Endodermal cell (in vitro differentiated cells): ENCODE results near the gene KIRREL3. TPM values are rescaled to one million over a fixed set of nuclear protein-coding genes. Genes with fewer than 3 reads are reported as not detected.

Experiments
- DNase-seq: peaks from one replicate; pipeline ENCODE4 v3.0.0-alpha.2; 2017
- H3K27ac ChIP-seq: 2 replicates; pipeline ENCODE4 v1.5.1; 2013; ENCODE audit warnings: mild to moderate bottlenecking, low read depth, low read length, moderate library complexity
- H3K27me3 ChIP-seq: 2 replicates; pipeline ENCODE4 v1.6.1; 2013; ENCODE audit warnings: mild to moderate bottlenecking, low read length, moderate library complexity; ENCODE audit not compliant: insufficient read depth, control insufficient read depth, poor library complexity, severe bottlenecking
- H3K36me3 ChIP-seq: 2 replicates; pipeline ENCODE4 v1.7.0; 2013; ENCODE audit warnings: mild to moderate bottlenecking, low read length, moderate library complexity; ENCODE audit not compliant: control insufficient read depth, insufficient read depth
- H3K4me1 ChIP-seq: one replicate; pipeline ENCODE4 v1.7.0; 2013; ENCODE audit warnings: low read length; ENCODE audit not compliant: control insufficient read depth, insufficient read depth
- H3K4me3 ChIP-seq: 2 replicates; pipeline ENCODE4 v1.5.1; 2013; ENCODE audit warnings: mild to moderate bottlenecking, low read length, moderate library complexity
- H3K9ac ChIP-seq: 2 replicates; pipeline ENCODE4 v1.6.1; 2013; ENCODE audit warnings: mild to moderate bottlenecking, low read length, moderate library complexity; ENCODE audit not compliant: poor library complexity, severe bottlenecking; ENCODE audit errors: extremely low read depth
- H3K9me3 ChIP-seq: 2 replicates; pipeline ENCODE4 v1.6.1; 2013; ENCODE audit warnings: mild to moderate bottlenecking, low read length, moderate library complexity; ENCODE audit not compliant: control insufficient read depth
- H3K27ac Mint-ChIP-seq: 2 replicates; pipeline ENCODE4 v1.8.0; 2020; ENCODE audit warnings: mixed read lengths
- H3K27me3 Mint-ChIP-seq: 2 replicates; pipeline ENCODE4 v1.8.0; 2021; ENCODE audit warnings: mild to moderate bottlenecking, mixed read lengths; ENCODE audit not compliant: insufficient read depth
- H3K36me3 Mint-ChIP-seq: 2 replicates; pipeline ENCODE4 v1.8.0; 2020; ENCODE audit warnings: low read depth, mixed read lengths
- H3K4me1 Mint-ChIP-seq: 2 replicates; pipeline ENCODE4 v1.8.0; 2020; ENCODE audit warnings: mixed read lengths
- H3K4me3 Mint-ChIP-seq: 2 replicates; pipeline ENCODE4 v1.8.0; 2020; ENCODE audit warnings: mild to moderate bottlenecking, moderate library complexity, mixed read lengths
- H3K9me3 Mint-ChIP-seq: 2 replicates; pipeline ENCODE4 v1.8.0; 2020; ENCODE audit warnings: mild to moderate bottlenecking, mixed read lengths
- WGBS, 2 experiments: methylation state at CpG; one replicate each; pipeline versions ENCODE4 v1.1.5 to v1.1.7; 2013; ENCODE audit warnings: missing lambda C conversion rate in 2 of 2, mixed read lengths in 1 of 2; ENCODE audit not compliant: insufficient coverage in 1 of 2, insufficient read length in 1 of 2; 5-methylcytosine and 5-hydroxymethylcytosine counted together
- total RNA-seq, 2 donors: library from RNA; stranded (reverse); fragmentation: NEBNext Ultra II Directional in 1 of 2; extraction: Animal tissue kit (Norgen Biotek cat#: 25700) in 1 of 2; gene quantifications; 2 replicates in 1 of 2; 3 replicates in 1 of 2; pipeline ENCODE4 v1.2.1, GENCODE V29; 2021
- TF ChIP-seq, protein P1 (sequence below): fragments of 200-600 bp; sonication (generic); conservative IDR thresholded peaks from 2 replicates; pipeline ENCODE4 v1.5.0; 2021; ENCODE audit warnings: antibody characterized with exemption, mild to moderate bottlenecking

The KIRREL3 gene
- total RNA-seq, 2 donors from 2014 or later: 1.1 to 1.4 TPM

DNA sequence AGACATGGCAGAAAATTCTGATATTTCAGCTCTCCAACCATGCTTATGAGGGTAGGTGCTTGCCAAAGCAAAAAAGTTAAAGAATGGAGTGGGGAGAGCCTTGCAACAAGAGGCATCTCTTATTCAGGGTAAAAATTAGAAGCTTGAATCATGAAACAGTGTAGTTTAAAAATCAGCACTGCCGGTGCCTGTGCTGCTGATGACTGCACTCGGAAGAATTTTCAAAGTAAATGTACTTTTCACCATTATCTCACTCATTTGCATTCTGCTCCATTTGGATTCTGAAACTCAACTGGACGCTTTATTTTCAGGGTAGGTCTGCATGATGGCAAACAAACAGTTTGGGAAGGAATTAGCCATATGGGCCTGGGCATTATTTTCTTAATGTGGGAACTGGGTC lies 126.3 kb downstream of the KIRREL3 start:
- peaks cover 13% of the 10 kb centered on the region for H3K9me3 ChIP-seq
- Mint-ChIP-seq H3K9me3 (peaks cover 16% of the 10 kb centered on the region), H3K36me3 (no peaks in the 10 kb centered on the region), H3K27me3 (no peaks in the 10 kb centered on the region), H3K4me1 (no peaks in the 10 kb centered on the region), H3K4me3 (no peak overlapping the region), H3K27ac (no peak overlapping the region)
- H3K27ac ChIP-seq: no peak overlapping the region
- no peaks in the 10 kb centered on the region for H3K4me1 ChIP-seq
- no peak for DNase-seq
- H3K27me3 ChIP-seq: no peaks in the 10 kb centered on the region
- TF ChIP-seq, protein P1, sequence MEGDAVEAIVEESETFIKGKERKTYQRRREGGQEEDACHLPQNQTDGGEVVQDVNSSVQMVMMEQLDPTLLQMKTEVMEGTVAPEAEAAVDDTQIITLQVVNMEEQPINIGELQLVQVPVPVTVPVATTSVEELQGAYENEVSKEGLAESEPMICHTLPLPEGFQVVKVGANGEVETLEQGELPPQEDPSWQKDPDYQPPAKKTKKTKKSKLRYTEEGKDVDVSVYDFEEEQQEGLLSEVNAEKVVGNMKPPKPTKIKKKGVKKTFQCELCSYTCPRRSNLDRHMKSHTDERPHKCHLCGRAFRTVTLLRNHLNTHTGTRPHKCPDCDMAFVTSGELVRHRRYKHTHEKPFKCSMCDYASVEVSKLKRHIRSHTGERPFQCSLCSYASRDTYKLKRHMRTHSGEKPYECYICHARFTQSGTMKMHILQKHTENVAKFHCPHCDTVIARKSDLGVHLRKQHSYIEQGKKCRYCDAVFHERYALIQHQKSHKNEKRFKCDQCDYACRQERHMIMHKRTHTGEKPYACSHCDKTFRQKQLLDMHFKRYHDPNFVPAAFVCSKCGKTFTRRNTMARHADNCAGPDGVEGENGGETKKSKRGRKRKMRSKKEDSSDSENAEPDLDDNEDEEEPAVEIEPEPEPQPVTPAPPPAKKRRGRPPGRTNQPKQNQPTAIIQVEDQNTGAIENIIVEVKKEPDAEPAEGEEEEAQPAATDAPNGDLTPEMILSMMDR: no peak
- no peaks in the 10 kb centered on the region for H3K36me3 ChIP-seq
- WGBS, 2 experiments: 91 to 94% methylated on average over 2 to 3 of the region's 3 CpGs
- H3K9ac ChIP-seq: no peak overlapping the region
- H3K4me3 ChIP-seq: no peak overlapping the region

DNA sequence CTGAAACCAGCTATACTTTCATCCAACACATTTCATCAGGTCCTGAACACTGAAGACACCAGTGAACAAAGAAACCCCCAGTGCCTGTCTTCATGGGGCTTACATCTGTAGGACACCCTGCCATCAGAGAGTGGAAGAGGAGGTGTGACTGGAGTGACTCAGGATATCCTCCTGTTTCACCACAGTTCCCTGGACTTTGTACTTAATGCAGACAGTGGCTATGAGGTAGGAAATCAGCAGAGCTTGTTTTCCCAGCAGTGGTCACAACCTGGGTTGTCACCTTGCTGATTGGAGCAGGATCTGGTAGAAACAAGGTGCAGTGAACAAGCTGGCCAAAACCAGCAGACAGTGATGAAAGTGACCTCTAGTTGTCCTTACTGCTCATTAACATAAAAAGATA lies 128.8 kb downstream of the KIRREL3 start:
- Histone ChIP-seq H3K9me3 (peaks cover 13% of the 10 kb centered on the region), H3K36me3 (no peaks in the 10 kb centered on the region), H3K9ac (no peak overlapping the region), H3K27ac (no peak overlapping the region), H3K27me3 (peaks cover 11% of the 10 kb centered on the region), H3K4me3 (no peak overlapping the region), H3K4me1 (no peaks in the 10 kb centered on the region)
- Mint-ChIP-seq H3K9me3 (peaks cover 16% of the 10 kb centered on the region), H3K4me3 (no peak overlapping the region), H3K4me1 (peaks cover 5% of the 10 kb centered on the region), H3K27me3 (peaks cover 7% of the 10 kb centered on the region), H3K27ac (no peak overlapping the region), H3K36me3 (no peaks in the 10 kb centered on the region)
- TF ChIP-seq, protein P1: no peak
- no peak for DNase-seq

DNA sequence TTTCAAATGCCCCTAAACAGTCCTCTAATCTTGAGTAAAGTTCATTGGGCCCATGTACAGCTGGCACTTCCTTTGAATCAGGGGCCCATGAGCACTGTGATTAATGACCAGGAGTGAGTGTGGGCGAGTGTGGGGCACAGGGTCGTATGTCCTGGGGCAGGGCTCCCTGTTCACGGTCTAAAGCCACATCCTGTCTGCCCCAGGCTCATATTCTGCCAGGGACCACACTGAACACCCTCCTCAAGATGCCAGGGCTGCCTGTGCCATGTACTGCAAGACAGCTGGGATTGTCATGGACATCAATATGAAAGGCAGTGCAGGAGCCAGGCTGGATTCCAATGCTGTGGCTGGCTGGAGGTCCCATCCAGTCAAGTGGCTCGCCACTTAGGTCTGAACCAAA lies 130.5 kb downstream of the KIRREL3 start:
- H3K4me1 Mint-ChIP-seq: peaks cover 21% of the 10 kb centered on the region
- H3K4me3 ChIP-seq: no peak overlapping the region
- DNase-seq: peak; percentile 18
- no peaks in the 10 kb centered on the region for H3K36me3 Mint-ChIP-seq
- peaks cover 9% of the 10 kb centered on the region for H3K27me3 Mint-ChIP-seq
- peaks cover 17% of the 10 kb centered on the region for H3K27me3 ChIP-seq
- 84 to 87% methylated on average over 2 to 4 of the region's 4 CpGs for WGBS, 2 experiments
- TF ChIP-seq, protein P1: no peak
- H3K9me3 ChIP-seq: peaks cover 13% of the 10 kb centered on the region
- no peaks in the 10 kb centered on the region for H3K36me3 ChIP-seq
- no peak overlapping the region for H3K27ac ChIP-seq
- H3K4me1 ChIP-seq: peaks cover 4% of the 10 kb centered on the region
- no peak overlapping the region for H3K4me3 Mint-ChIP-seq
- H3K9me3 Mint-ChIP-seq: peaks cover 16% of the 10 kb centered on the region
- no peak overlapping the region for H3K27ac Mint-ChIP-seq
- no peak overlapping the region for H3K9ac ChIP-seq
